ENCODE results near the gene NPAS3.

The NPAS3 gene

GRCh38 chr14:33257796-33258195 lies 319.1 kb downstream of the NPAS3 start:
- no peak for DNase-seq (ENCODE audit: low read depth in 3 of 3)

- no peak for DNase-seq (ENCODE audit: low read depth in 3 of 3)
Measured at GRCh38 chr14:33259764-33260163, 321.1 kb downstream of the NPAS3 start.

GRCh38 chr14:33271216-33271615 lies 332.5 kb downstream of the NPAS3 start:
- no peak for DNase-seq (ENCODE audit: low read depth in 3 of 3)

- no peak for DNase-seq (ENCODE audit: low read depth in 3 of 3)
Measured at GRCh38 chr14:33271891-33272290, 333.2 kb downstream of the NPAS3 start.

GRCh38 chr14:33273978-33274377 lies 335.3 kb downstream of the NPAS3 start:
- no peak for DNase-seq (ENCODE audit: low read depth in 3 of 3)

- DNase-seq (ENCODE audit: low read depth in 3 of 3): no peak
Measured at GRCh38 chr14:33275879-33276278, 337.2 kb downstream of the NPAS3 start.

GRCh38 chr14:33279865-33280264 lies 341.2 kb downstream of the NPAS3 start:
- no peak for DNase-seq (ENCODE audit: low read depth in 3 of 3)

- DNase-seq (ENCODE audit: low read depth in 3 of 3): no peak
Measured at GRCh38 chr14:33280646-33281045, 342.0 kb downstream of the NPAS3 start.

GRCh38 chr14:33282331-33283230 lies 343.9 kb downstream of the NPAS3 start:
- no peak for DNase-seq (ENCODE audit: low read depth in 3 of 3)

- no peak for DNase-seq (ENCODE audit: low read depth in 3 of 3)
Measured at GRCh38 chr14:33285902-33286700, 347.4 kb downstream of the NPAS3 start.

- no peak for DNase-seq (ENCODE audit: low read depth in 3 of 3)
Measured at GRCh38 chr14:33287189-33287588, 348.5 kb downstream of the NPAS3 start.

- DNase-seq (ENCODE audit: low read depth in 3 of 3): no peak
Measured at GRCh38 chr14:33290641-33291040, 352.0 kb downstream of the NPAS3 start.

GRCh38 chr14:33291529-33292104 lies 352.9 kb downstream of the NPAS3 start:
- DNase-seq (ENCODE audit: low read depth in 3 of 3): no peak

GRCh38 chr14:33294419-33294818 lies 355.7 kb downstream of the NPAS3 start:
- DNase-seq (ENCODE audit: low read depth in 3 of 3): no peak

GRCh38 chr14:33297565-33297964 lies 358.9 kb downstream of the NPAS3 start:
- no peak for DNase-seq (ENCODE audit: low read depth in 3 of 3)

GRCh38 chr14:33307691-33308251 lies 369.1 kb downstream of the NPAS3 start:
- DNase-seq (ENCODE audit: low read depth in 3 of 3): no peak

GRCh38 chr14:33309106-33309505 lies 370.4 kb downstream of the NPAS3 start:
- no peak for DNase-seq (ENCODE audit: low read depth in 3 of 3)

- DNase-seq (ENCODE audit: low read depth in 3 of 3): no peak
Measured at GRCh38 chr14:33315217-33315616, 376.5 kb downstream of the NPAS3 start.

- no peak for DNase-seq (ENCODE audit: low read depth in 3 of 3)
Measured at GRCh38 chr14:33315721-33316120, 377.0 kb downstream of the NPAS3 start.

- no peak for DNase-seq (ENCODE audit: low read depth in 3 of 3)
Measured at GRCh38 chr14:33317675-33318074, 379.0 kb downstream of the NPAS3 start.

- no peak for DNase-seq (ENCODE audit: low read depth in 3 of 3)
Measured at GRCh38 chr14:33323979-33324378, 385.3 kb downstream of the NPAS3 start.

All from stimulated activated CD4-positive, alpha-beta T cell treated with anti-CD3 and anti-CD28 coated beads, TNF-alpha, amount 100 ng/mL, for 4 hours (primary cell).